Heart left ventricle (tissue), 13 donors: ENCODE results near the gene TAC4.

ENCODE experiments used
- CTCF ChIP-seq, 12 donors: fragments of 200-600 bp; sonication (generic) in 4 of 12; IDR thresholded peaks; one replicate each; pipeline versions ENCODE4 v1.5.0 to v1.8.0; 2018 to 2022; ENCODE audit warnings: antibody characterized with exemption in 12 of 12, mild to moderate bottlenecking in 5 of 12
- POLR2A ChIP-seq, 2 donors: fragments of 450-650 bp; IDR thresholded peaks; one replicate each; pipeline ENCODE4 v1.6.1; 2017; ENCODE audit warnings: antibody characterized with exemption in 2 of 2, mild to moderate bottlenecking in 2 of 2, moderate library complexity in 2 of 2
- donor health status: ischemic (EF 13 %, LVEDD 7.1; RV severe dilation, severe dysfunction).
- donor health status: DM: no; HTN: yes; CAD: no.
- donor health status: DM: no; HTN: no; CAD: no.
- donor health status: ischemic (EF 25% LVEDD 6.9; RV normal size, moderate dysfunction).
- donor health status: ischemic (EF 25% LVEDD 5.7; RV mildly dilated, moderate dysfunction).
- donor health status: ischemic (EF 35%, LVEDD 5.7; RV mildly dilated, moderate dysfunction).
- donor health status: nonischemic (EF 11% LVEDD 7.7; RV severe dilation, severe dysfunction).
- donor health status: DM: yes; HTN: yes; CAD: no.
- donor health status: PGD.
- donor health status: ischemic (EF 29% LVEDD 5.4; RV normal size, mild dysfunction).
- donor health status: nonischemic (EF 23%, LVEDD 6.1; RV moderate dilation, normal function).

- TF ChIP-seq CTCF (IDR thresholded peaks at IDR 0.05) (no peak), POLR2A (IDR thresholded peaks at IDR 0.05) (no peak)
These were observed 27.8 kb upstream of the TAC4 start for GRCh38 chr17:49875685-49876084.
